ENCODE results near the gene PRKCB.

The PRKCB gene

DNA sequence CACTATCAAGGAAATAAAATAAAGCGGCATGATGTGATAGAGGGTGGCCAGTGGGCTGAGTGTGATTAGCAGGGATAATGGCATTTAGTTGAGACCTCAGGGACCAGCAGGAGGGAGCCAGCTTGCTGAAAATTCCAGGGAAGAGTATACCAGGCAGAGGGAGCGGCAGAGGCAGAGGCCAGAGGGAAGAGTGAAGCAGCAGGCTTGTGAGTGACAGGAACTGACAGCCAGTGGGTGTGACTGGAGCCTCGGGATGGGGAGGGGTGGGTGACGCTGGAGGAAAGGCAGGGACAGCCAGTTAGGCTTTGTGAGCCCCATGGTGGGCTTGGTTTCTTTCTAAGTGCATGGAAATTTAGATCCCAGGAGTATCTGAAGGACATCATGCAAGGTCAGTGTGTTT is 210.7 kb downstream of the PRKCB start:
- H3K27me3 ChIP-seq (ENCODE audit: insufficient read depth, poor library complexity, severe bottlenecking), result no peaks in the 10 kb centered on the region
- TF ChIP-seq REST (IDR thresholded peaks at IDR 0.05; ENCODE audit: insufficient replicate concordance, low read depth) (no peak), SPI1 (IDR thresholded peaks at IDR 0.05; ENCODE audit: borderline replicate concordance, low read depth) (no peak), POLR2AphosphoS5 (IDR thresholded peaks at IDR 0.05; ENCODE audit: low read depth) (no peak), GABPA (IDR thresholded peaks at IDR 0.05; ENCODE audit: low read depth) (no peak), CTCF (IDR thresholded peaks at IDR 0.05; ENCODE audit: insufficient read depth, low read length) (no peak)
- DNase-seq (ENCODE audit: low read depth in 1 of 2, low spot score in 1 of 2), result no peak
- no peak overlapping the region for H3K4me3 ChIP-seq (replicated peaks; ENCODE audit: insufficient read depth, low read length)
- no peak overlapping the region for H3K27ac ChIP-seq (replicated peaks)

DNA sequence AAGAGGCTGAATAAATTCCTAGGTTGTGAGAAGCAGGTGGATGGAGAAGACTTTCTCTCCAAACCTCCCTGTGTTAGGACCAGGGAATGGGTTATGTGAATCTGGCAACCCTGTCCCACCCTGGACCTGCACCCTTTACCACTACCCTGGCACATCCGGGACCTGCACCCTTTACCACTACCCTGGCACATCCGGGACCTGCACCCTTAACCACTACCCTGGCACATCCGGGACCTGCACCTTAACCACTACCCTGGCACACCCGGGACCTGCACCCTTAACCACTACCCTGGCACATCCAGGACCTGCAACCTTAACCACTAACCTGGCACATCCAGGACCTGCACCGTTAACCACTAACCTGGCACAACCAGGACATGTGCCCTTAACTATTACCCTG is 213.3 kb downstream of the PRKCB start:
- Histone ChIP-seq H3K27me3 (ENCODE audit: insufficient read depth, poor library complexity, severe bottlenecking) (no peaks in the 10 kb centered on the region), H3K4me3 (replicated peaks; ENCODE audit: insufficient read depth, low read length) (no peak overlapping the region), H3K27ac (replicated peaks) (no peak overlapping the region)
- DNase-seq (ENCODE audit: low read depth in 1 of 2, low spot score in 1 of 2), result no peak
- TF ChIP-seq POLR2AphosphoS5 (IDR thresholded peaks at IDR 0.05; ENCODE audit: low read depth) (no peak), CTCF (IDR thresholded peaks at IDR 0.05; ENCODE audit: insufficient read depth, low read length) (no peak), SPI1 (IDR thresholded peaks at IDR 0.05; ENCODE audit: borderline replicate concordance, low read depth) (no peak), GABPA (IDR thresholded peaks at IDR 0.05; ENCODE audit: low read depth) (no peak), REST (IDR thresholded peaks at IDR 0.05; ENCODE audit: insufficient replicate concordance, low read depth) (no peak)

- DNase-seq (ENCODE audit: low read depth in 1 of 2, low spot score in 1 of 2), result no peak
Measured at GRCh38 chr16:24051125-24051524, 215.3 kb downstream of the PRKCB start.

More at GRCh38 chr16:24051125-24051524, 215.3 kb downstream of the PRKCB start:
- no peaks in the 10 kb centered on the region for H3K27me3 ChIP-seq (ENCODE audit: insufficient read depth, poor library complexity, severe bottlenecking)
- no peak overlapping the region for H3K4me3 ChIP-seq (replicated peaks; ENCODE audit: insufficient read depth, low read length)
- no peak overlapping the region for H3K27ac ChIP-seq (replicated peaks)
- no peak for TF ChIP-seq REST (IDR thresholded peaks at IDR 0.05; ENCODE audit: insufficient replicate concordance, low read depth)
- TF ChIP-seq POLR2AphosphoS5 (IDR thresholded peaks at IDR 0.05; ENCODE audit: low read depth), result no peak
- TF ChIP-seq GABPA (IDR thresholded peaks at IDR 0.05; ENCODE audit: low read depth), result no peak
- TF ChIP-seq CTCF (IDR thresholded peaks at IDR 0.05; ENCODE audit: insufficient read depth, low read length), result no peak
- no peak for TF ChIP-seq SPI1 (IDR thresholded peaks at IDR 0.05; ENCODE audit: borderline replicate concordance, low read depth)

Measured in HL-60 (cell line).